HEK293 (cell line): ENCODE results near the gene GABBR2.

Experiments
- CTCF ChIA-PET: fragments of 350-600 bp; formaldehyde crosslinking; extraction: SDS; loops from one replicate; lab custom pipeline; 2021; ENCODE audit warnings: antibody characterized with exemption; lab: Yijun Ruan, JAX
- POLR2A ChIA-PET: fragments of 300-600 bp; formaldehyde crosslinking; extraction: SDS; loops from one replicate; lab custom pipeline; 2020; ENCODE audit warnings: antibody characterized with exemption, inconsistent platforms; lab: Yijun Ruan, JAX
- H3K27ac ChIP-seq: fragments of 200-500 bp; sonication (Bioruptor generic); 2 replicates; pipeline ENCODE4 v1.5.1; 2014; ENCODE audit warnings: low read depth, low read length, control low read depth, inconsistent platforms; ENCODE audit errors: extremely low read depth
- H3K36me3 ChIP-seq, 2 experiments: fragments of 200-500 bp in 1 of 2; sonication (Bioruptor generic) in 1 of 2; 1 replicate in 1 of 2; 2 replicates in 1 of 2; pipeline ENCODE4 v1.5.1; 2014 to 2017; ENCODE audit warnings: inconsistent platforms in 2 of 2, low read length in 2 of 2; ENCODE audit not compliant: control insufficient read depth in 2 of 2, insufficient read depth in 1 of 2
- H3K4me1 ChIP-seq: fragments of 200-500 bp; sonication (Bioruptor generic); 2 replicates; pipeline ENCODE4 v1.5.1; 2014; ENCODE audit warnings: mild to moderate bottlenecking, low read length, inconsistent platforms; ENCODE audit not compliant: control insufficient read depth, insufficient read depth
- H3K4me3 ChIP-seq: 2 replicates; pipeline ENCODE4 v1.5.1; 2011; ENCODE audit warnings: low read depth, mild to moderate bottlenecking, control low read depth, low read length, moderate library complexity
- H3K9me3 ChIP-seq: fragments of 200-500 bp; sonication (Bioruptor generic); 2 replicates; pipeline ENCODE4 v1.5.1; 2014; ENCODE audit warnings: low read depth, low read length, inconsistent platforms; ENCODE audit not compliant: control insufficient read depth, insufficient read depth
- HOXA7 ChIP-seq: sonication (generic); formaldehyde crosslinking; IDR thresholded peaks from 2 replicates; pipeline ENCODE4 v1.8.1; 2022; ENCODE audit warnings: missing genetic modification reagents, borderline replicate concordance
- OSR2 ChIP-seq: fragments of 450-650 bp; formaldehyde crosslinking; IDR thresholded peaks from 2 replicates; pipeline ENCODE4 v1.5.1; 2016; ENCODE audit warnings: missing biosample characterization, missing genetic modification characterization
- RBAK ChIP-seq: fragments of 450-650 bp; formaldehyde crosslinking; IDR thresholded peaks from 2 replicates; pipeline ENCODE4 v1.5.1; 2016; ENCODE audit warnings: missing biosample characterization, missing genetic modification characterization
- ZBTB17 ChIP-seq: fragments of 450-650 bp; formaldehyde crosslinking; IDR thresholded peaks from 2 replicates; pipeline ENCODE4 v1.5.1; 2016; ENCODE audit warnings: missing biosample characterization, missing genetic modification characterization
- ZBTB26 ChIP-seq: fragments of 450-650 bp; formaldehyde crosslinking; optimal IDR thresholded peaks from 2 replicates; pipeline ENCODE3; 2016; ENCODE audit warnings: missing biosample characterization, mild to moderate bottlenecking, missing genetic modification characterization
- ZEB2 ChIP-seq: fragments of 450-650 bp; formaldehyde crosslinking; IDR thresholded peaks from 2 replicates; pipeline ENCODE4 v1.5.1; 2016; ENCODE audit warnings: missing biosample characterization, missing genetic modification characterization
- ZNF132 ChIP-seq: fragments of 450-650 bp; formaldehyde crosslinking; IDR thresholded peaks from 2 replicates; pipeline ENCODE4 v1.5.1; 2017; ENCODE audit warnings: missing biosample characterization, missing genetic modification characterization, borderline replicate concordance
- ZNF133 ChIP-seq: fragments of 450-650 bp; formaldehyde crosslinking; IDR thresholded peaks from 2 replicates; pipeline ENCODE4 v1.5.1; 2016; ENCODE audit warnings: missing biosample characterization, missing genetic modification characterization
- ZNF138 ChIP-seq: fragments of 450-650 bp; formaldehyde crosslinking; IDR thresholded peaks from 2 replicates; pipeline ENCODE4 v1.5.1; 2016; ENCODE audit warnings: missing biosample characterization, missing genetic modification characterization, borderline replicate concordance
- ZNF16 ChIP-seq: fragments of 450-650 bp; formaldehyde crosslinking; IDR thresholded peaks from 2 replicates; pipeline ENCODE4 v1.5.1; 2016; ENCODE audit warnings: low read depth, missing biosample characterization, missing genetic modification characterization
- ZNF18 ChIP-seq: fragments of 450-650 bp; formaldehyde crosslinking; IDR thresholded peaks from 2 replicates; pipeline ENCODE4 v1.5.1; 2016; ENCODE audit warnings: missing biosample characterization, missing genetic modification characterization
- ZNF202 ChIP-seq: fragments of 450-650 bp; formaldehyde crosslinking; IDR thresholded peaks from 2 replicates; pipeline ENCODE4 v1.5.1; 2016; ENCODE audit warnings: missing biosample characterization, missing genetic modification characterization, borderline replicate concordance
- ZNF214 ChIP-seq: fragments of 450-650 bp; formaldehyde crosslinking; IDR thresholded peaks from 2 replicates; pipeline ENCODE4 v1.5.1; 2017; ENCODE audit warnings: missing biosample characterization, mild to moderate bottlenecking, missing genetic modification characterization, borderline replicate concordance
- ZNF24 ChIP-seq: fragments of 450-650 bp; formaldehyde crosslinking; IDR thresholded peaks from 2 replicates; pipeline ENCODE4 v1.5.1; 2016; ENCODE audit warnings: missing biosample characterization, missing genetic modification characterization
- ZNF274 ChIP-seq, 2 experiments: fragments of 200-500 bp in 1 of 2; fragments of 450-650 bp in 1 of 2; sonication (Bioruptor generic) in 1 of 2; formaldehyde crosslinking in 1 of 2; IDR thresholded peaks; 2 replicates each; pipeline versions ENCODE4 v1.5.1 to v1.6.1; 2014 to 2016; ENCODE audit warnings: borderline replicate concordance in 1 of 2, inconsistent platforms in 1 of 2, low read length in 1 of 2, missing biosample characterization in 1 of 2, missing genetic modification characterization in 1 of 2
- ZNF335 ChIP-seq: fragments of 450-650 bp; formaldehyde crosslinking; conservative IDR thresholded peaks from 2 replicates; pipeline ENCODE4 v1.5.1; 2016; ENCODE audit warnings: missing biosample characterization, missing genetic modification characterization
- ZNF433 ChIP-seq: fragments of 450-650 bp; formaldehyde crosslinking; IDR thresholded peaks from 2 replicates; pipeline ENCODE4 v1.5.1; 2016; ENCODE audit warnings: missing biosample characterization, missing genetic modification characterization, low read depth
- ZNF449 ChIP-seq: fragments of 450-650 bp; formaldehyde crosslinking; IDR thresholded peaks from 2 replicates; pipeline ENCODE4 v1.5.1; 2017; ENCODE audit warnings: missing biosample characterization, mild to moderate bottlenecking, missing genetic modification characterization, moderate library complexity
- ZNF48 ChIP-seq: fragments of 450-650 bp; formaldehyde crosslinking; IDR thresholded peaks from 2 replicates; pipeline ENCODE4 v1.5.1; 2016; ENCODE audit warnings: missing biosample characterization, missing genetic modification characterization
- ZNF521 ChIP-seq: fragments of 450-650 bp; formaldehyde crosslinking; IDR thresholded peaks from 2 replicates; pipeline ENCODE4 v1.5.1; 2017; ENCODE audit warnings: missing biosample characterization, mild to moderate bottlenecking, missing genetic modification characterization
- ZNF658 ChIP-seq: fragments of 450-650 bp; formaldehyde crosslinking; IDR thresholded peaks from 2 replicates; pipeline ENCODE4; 2016; ENCODE audit warnings: missing biosample characterization, missing genetic modification characterization
- ZNF707 ChIP-seq: fragments of 450-650 bp; formaldehyde crosslinking; IDR thresholded peaks from 2 replicates; pipeline ENCODE4 v1.5.1; 2016; ENCODE audit warnings: missing biosample characterization, missing genetic modification characterization
- ZNF747 ChIP-seq: fragments of 450-650 bp; formaldehyde crosslinking; IDR thresholded peaks from 2 replicates; pipeline ENCODE4 v1.5.1; 2016; ENCODE audit warnings: missing biosample characterization, missing genetic modification characterization
- ZNF791 ChIP-seq: fragments of 450-650 bp; formaldehyde crosslinking; IDR thresholded peaks from 2 replicates; pipeline ENCODE4 v1.5.1; 2016; ENCODE audit warnings: missing biosample characterization, missing genetic modification characterization
- ZNF830 ChIP-seq: fragments of 450-650 bp; IDR thresholded peaks from 2 replicates; pipeline ENCODE4 v1.5.0; 2018; ENCODE audit warnings: missing biosample characterization, missing genetic modification characterization, low read depth, mild to moderate bottlenecking, moderate library complexity
- TF ChIP-seq, protein P1 (sequence below): fragments of 450-650 bp; formaldehyde crosslinking; IDR thresholded peaks from 2 replicates; pipeline ENCODE4 v1.5.1; 2016; ENCODE audit warnings: missing biosample characterization, missing genetic modification characterization

GABBR2 gene

GRCh38 chr9:98540476-98540875, 168.3 kb downstream of the GABBR2 start (continued):
- TF ChIP-seq ZNF274 (IDR thresholded peaks at IDR 0.05; ENCODE audit: low read length) (no peak), ZNF274 (tag by site-specific recombination; IDR thresholded peaks at IDR 0.05; ENCODE audit: borderline replicate concordance) (no peak), ZNF658 (tag by site-specific recombination) (no peak), ZNF16 (no peak), ZNF214 (tag by site-specific recombination) (no peak), ZNF132 (tag by site-specific recombination) (no peak), ZNF24 (tag by site-specific recombination) (no peak), ZNF202 (no peak)

DNA sequence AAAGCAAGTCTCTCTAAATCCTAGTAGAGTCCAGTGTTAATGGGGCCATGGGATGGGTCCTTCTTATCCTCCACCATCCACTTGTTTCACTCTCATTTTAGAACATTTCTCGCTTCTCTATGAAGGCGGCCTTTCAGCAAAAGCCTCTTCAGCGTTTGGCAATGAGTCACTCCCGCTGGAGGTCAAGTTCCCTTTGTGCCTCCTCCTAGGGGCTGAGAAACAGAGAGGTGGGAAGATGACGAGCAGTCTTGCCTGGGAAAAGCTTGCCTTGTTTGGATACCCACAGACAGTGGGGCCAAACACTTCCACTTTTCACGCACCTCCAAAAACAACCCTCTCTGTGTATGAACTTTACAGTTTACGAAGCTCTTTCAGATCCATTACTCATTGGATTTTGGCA, 168.8 kb downstream of the GABBR2 start:
- POLR2A ChIA-PET, result no interaction called here
- no peak for TF ChIP-seq ZNF747 (tag by site-specific recombination)
- no peak for TF ChIP-seq ZNF48
- TF ChIP-seq ZNF133 (tag by site-specific recombination), result no peak
- TF ChIP-seq ZNF707, result no peak
- no peak for TF ChIP-seq ZNF335 (tag by site-specific recombination)
- TF ChIP-seq ZNF521 (tag by site-specific recombination), result no peak
- TF ChIP-seq ZEB2 (tag by site-specific recombination), result no peak
- TF ChIP-seq ZNF449 (tag by site-specific recombination), result no peak
- TF ChIP-seq ZNF830 (tag by site-specific recombination), result no peak
- no peak for TF ChIP-seq ZNF791 (tag by site-specific recombination)
- TF ChIP-seq ZNF202, result no peak
- no peak for TF ChIP-seq ZBTB17 (tag by site-specific recombination)
- no peak for TF ChIP-seq HOXA7 (CRISPR knock-in tag)
- TF ChIP-seq ZNF18 (tag by site-specific recombination), result no peak
- no peak for TF ChIP-seq OSR2 (tag by site-specific recombination)
- no peak for TF ChIP-seq ZBTB26 (tag by site-specific recombination)
- TF ChIP-seq, protein P1, sequence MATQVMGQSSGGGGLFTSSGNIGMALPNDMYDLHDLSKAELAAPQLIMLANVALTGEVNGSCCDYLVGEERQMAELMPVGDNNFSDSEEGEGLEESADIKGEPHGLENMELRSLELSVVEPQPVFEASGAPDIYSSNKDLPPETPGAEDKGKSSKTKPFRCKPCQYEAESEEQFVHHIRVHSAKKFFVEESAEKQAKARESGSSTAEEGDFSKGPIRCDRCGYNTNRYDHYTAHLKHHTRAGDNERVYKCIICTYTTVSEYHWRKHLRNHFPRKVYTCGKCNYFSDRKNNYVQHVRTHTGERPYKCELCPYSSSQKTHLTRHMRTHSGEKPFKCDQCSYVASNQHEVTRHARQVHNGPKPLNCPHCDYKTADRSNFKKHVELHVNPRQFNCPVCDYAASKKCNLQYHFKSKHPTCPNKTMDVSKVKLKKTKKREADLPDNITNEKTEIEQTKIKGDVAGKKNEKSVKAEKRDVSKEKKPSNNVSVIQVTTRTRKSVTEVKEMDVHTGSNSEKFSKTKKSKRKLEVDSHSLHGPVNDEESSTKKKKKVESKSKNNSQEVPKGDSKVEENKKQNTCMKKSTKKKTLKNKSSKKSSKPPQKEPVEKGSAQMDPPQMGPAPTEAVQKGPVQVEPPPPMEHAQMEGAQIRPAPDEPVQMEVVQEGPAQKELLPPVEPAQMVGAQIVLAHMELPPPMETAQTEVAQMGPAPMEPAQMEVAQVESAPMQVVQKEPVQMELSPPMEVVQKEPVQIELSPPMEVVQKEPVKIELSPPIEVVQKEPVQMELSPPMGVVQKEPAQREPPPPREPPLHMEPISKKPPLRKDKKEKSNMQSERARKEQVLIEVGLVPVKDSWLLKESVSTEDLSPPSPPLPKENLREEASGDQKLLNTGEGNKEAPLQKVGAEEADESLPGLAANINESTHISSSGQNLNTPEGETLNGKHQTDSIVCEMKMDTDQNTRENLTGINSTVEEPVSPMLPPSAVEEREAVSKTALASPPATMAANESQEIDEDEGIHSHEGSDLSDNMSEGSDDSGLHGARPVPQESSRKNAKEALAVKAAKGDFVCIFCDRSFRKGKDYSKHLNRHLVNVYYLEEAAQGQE (tag by site-specific recombination), result no peak
- TF ChIP-seq RBAK (tag by site-specific recombination), result no peak
- no peak for TF ChIP-seq ZNF138 (tag by site-specific recombination)
- no peak for TF ChIP-seq ZNF433 (tag by site-specific recombination)
- TF ChIP-seq, all 188 proteins: peak for 0
- H3K4me1 ChIP-seq, result no peaks in the 10 kb centered on the region
- CTCF ChIA-PET, result no interaction called here
- H3K9me3 ChIP-seq, result no peaks in the 10 kb centered on the region
- no peaks in the 10 kb centered on the region for H3K36me3 ChIP-seq
- H3K4me3 ChIP-seq, result no peak overlapping the region
- H3K27ac ChIP-seq, result no peak overlapping the region
